Tibial nerve (tissue), 4 donors: Measurements from ENCODE around the gene ZFAND3.

Experiments
- CTCF ChIP-seq, 5 experiments: fragments of 200-600 bp in 3 of 5; fragments of 450-650 bp in 2 of 5; sonication (generic) in 3 of 5; IDR thresholded peaks; one replicate each; pipeline ENCODE4 v1.5.1; 2016 to 2019; ENCODE audit warnings: antibody characterized with exemption in 5 of 5, mild to moderate bottlenecking in 3 of 5, moderate library complexity in 2 of 5
- EP300 ChIP-seq, 2 donors: sonication (generic); formaldehyde crosslinking; IDR thresholded peaks; one replicate each; pipeline ENCODE4 v1.6.1; 2017; ENCODE audit warnings: antibody characterized with exemption in 2 of 2, mild to moderate bottlenecking in 1 of 2

GRCh38 chr6:38187811-38188590 lies 368.5 kb downstream of the ZFAND3 start:
- no peak for TF ChIP-seq CTCF (IDR thresholded peaks at IDR 0.05)
- no peak for TF ChIP-seq EP300 (IDR thresholded peaks at IDR 0.05)
